Endometrial microvascular endothelial cells (primary cell): ENCODE data around the gene WFDC8. TPM values are rescaled to one million over a fixed set of nuclear protein-coding genes. Genes with fewer than 3 reads are reported as not detected.

ENCODE experiments used
- in situ Hi-C: cut with HindIII; loops from 2 replicates; pipeline ENCODE4 v1.10.0; 2017; ENCODE audit warnings: low sequenced_read_pairs, low pct_unique_long_range_greater_than_20kb; ENCODE audit errors: inconsistent ontology term
- total RNA-seq: library from RNA; depleted of rRNA; stranded (reverse); fragments of >200 nt; gene quantifications from one replicate; pipeline ENCODE4 v1.2.3, GENCODE V29; 2015; ENCODE audit errors: inconsistent ontology term

The WFDC8 gene
- total RNA-seq, 1 donor from 2014 or later: not detected

GRCh38 chr20:45555198-45555597 lies 23.9 kb downstream of the WFDC8 start:
- in situ Hi-C loops: no loop called here

DNA sequence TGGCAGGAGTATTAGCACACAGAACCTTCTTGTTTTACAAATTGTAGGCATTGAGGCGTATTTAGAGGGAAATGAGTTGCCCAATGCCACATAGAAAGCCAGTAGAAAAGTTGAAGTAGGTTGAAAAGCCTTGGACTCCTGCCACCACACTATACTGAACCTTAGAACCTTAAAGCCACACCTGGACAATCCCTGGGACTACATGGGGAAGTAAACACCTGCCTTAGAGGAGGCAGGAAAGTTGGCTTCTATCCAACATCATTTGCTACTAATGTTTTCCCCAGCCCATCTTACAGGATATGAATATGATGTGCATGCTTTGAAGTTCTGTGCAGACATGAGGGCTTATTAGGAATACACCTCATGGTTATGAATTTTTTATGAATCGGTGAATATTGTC lies 26.6 kb downstream of the WFDC8 start:
- in situ Hi-C loops: no loop called here

DNA sequence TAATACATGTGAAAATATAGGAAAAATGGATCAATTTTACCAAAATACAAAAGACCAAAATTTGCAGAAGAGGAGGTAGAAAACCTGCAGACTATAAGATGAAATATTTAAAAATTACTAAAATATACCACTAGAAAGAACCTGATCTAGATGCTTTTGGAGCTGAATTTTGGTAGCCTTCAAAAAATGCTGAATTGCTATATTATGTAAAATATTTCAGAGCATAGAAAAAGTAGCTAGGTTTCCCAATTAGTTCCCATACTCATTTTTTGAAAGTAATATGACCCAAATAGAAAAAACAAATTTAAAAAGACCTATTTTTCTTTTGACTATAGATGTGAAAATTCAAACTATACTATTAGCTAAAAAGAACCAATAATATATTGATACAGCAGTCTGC lies 28.3 kb downstream of the WFDC8 start:
- in situ Hi-C loops: no loop called here

- in situ Hi-C loops: no loop called here
Observed at GRCh38 chr20:45548410-45548809, 30.7 kb downstream of the WFDC8 start.

- in situ Hi-C loops: no loop called here
Observed at GRCh38 chr20:45547206-45547770, 31.8 kb downstream of the WFDC8 start, which contains the start of gene EPPIN. TSS of gene EPPIN (minus strand) at chr20:45547401. CDS start at chr20:45547357, 44 bp downstream.

DNA sequence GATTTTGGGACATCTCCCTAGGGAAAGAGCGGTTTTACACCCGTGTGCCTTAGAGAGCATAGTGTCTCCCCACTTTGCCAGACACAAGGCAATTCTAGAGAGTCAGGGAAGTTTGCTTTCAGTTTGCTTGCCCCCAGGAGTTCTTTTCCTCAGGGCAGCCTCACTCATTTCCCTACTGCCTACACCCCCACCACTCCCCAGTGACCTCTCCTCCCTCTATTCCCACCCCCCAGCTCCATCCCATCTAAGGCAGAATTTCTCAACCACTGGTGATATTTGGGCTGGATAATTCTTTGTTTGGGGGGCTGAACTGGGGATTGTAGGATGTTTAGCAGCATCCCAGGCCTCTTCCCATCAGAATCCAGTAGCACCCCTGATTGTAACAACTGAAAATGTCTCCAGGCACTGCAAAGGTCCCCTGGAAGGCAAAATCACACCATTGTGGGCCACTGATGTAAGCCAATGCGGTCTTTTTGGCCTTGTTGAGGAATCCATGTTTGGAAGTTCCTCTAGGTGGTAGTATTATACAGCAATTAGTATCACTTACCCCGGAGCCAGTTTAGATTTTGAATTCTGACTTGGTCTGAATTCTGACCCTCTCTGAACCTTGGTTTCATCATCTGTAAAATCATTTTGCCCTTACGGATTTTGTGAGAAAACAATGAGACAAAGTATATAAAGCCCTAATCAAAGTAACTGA lies 33.2 kb downstream of the WFDC8 start:
- in situ Hi-C loops: no loop called here

DNA sequence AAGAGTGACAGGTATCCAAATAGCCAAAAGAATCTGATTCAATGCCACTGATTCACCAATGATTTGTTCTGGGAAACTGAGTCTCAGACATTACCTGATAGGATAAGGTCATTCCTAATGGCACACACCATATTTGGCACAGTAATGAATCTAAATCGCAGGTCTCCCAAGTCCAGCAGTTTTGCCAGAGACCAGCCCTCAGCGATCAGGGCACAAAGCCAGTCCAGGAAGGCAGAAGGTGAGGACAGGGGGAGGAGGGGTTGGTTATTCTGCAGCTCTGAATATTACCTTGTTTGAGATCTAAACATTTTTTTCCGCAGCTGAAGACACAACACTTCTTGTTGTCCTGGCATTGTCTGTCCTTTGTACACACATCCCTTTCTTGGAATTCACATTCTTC lies 33.7 kb downstream of the WFDC8 start:
- in situ Hi-C loops: no loop called here

- in situ Hi-C loops: no loop called here
Observed at GRCh38 chr20:45539382-45539781, 39.7 kb downstream of the WFDC8 start, which contains the start of gene WFDC6. TSS of gene WFDC6 (minus strand) at chr20:45539482. CDS start at chr20:45539407, 75 bp downstream.

- in situ Hi-C loops: no loop called here
Observed at GRCh38 chr20:45538209-45538799, 40.8 kb downstream of the WFDC8 start.

DNA sequence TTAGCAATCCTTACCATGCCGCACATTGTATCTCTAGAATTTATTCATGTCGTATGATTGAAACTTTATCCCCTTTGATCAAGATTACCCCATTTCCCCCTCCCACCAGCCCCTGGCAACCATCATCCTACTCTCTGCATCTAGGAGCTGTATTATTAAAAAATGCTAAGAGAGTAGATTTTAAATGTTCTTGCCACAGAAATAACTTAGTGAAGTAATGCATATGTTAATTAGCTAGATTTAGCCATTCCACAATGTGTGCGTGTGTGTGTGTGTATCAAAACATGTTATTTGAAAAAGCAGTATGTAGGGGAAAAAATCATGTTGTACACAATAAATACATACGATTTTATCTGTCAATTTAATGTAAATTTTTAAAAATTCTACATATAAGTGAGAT lies 51.8 kb downstream of the WFDC8 start:
- in situ Hi-C loops: no loop called here

GRCh38 chr20:45523821-45524220 lies 55.3 kb downstream of the WFDC8 start:
- in situ Hi-C loops: no loop called here

DNA sequence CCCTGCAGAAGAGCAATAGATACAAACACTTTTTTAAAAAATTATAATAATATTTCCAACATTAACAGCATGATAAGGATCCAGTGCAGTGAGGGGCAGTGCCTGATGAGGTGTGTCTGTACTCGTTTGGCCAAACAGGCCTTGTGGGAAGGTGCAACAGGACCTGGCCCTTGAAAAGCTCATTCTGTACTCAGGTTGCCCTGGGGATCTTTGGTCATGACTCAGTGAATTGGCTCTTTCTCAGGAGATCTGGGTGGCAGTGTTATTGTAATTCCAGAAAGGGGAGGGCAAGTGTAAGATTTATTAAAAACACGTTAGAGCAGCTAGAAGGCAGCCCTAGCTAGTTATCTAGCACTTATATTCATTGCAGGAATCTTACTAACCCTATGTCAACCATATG lies 60.8 kb downstream of the WFDC8 start:
- in situ Hi-C loops: no loop called here

DNA sequence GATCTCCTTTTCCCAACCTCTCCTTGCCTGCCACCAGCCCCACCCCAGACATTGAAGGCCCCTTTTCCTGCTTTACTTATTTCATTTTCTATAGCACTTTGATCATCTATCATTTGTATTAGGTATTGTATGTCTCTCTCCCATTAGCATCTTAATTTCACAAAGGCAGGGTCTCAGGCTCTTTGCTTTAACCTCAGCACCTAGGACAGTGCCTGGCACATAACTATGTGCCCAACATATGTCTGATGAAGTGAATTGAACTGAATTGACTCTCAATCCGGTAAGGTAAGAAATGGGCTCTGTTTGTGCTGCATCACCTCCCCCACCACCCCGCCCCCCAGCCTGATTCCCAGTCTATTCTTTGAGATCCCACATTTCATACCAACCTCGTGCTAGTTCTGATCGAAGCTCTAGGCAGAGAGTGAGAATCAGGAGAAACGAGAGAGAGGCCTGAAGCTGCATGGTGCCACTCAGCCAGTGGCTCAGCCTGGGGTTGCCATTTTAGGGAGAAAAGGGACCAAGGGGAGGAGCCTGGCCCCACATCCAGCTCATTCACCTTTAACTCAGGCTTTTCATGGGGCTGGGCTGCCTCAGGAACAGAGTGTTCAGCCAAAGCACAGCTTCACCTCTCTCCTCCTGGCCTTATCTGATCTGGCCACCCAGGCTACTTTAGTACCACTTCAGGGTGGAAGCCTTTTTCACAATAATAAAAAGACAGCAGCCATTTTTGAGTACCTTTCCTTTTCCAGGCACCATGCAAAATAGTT lies 63.8 kb downstream of the WFDC8 start, which contains the start of gene SPINT3:
Gene SPINT3 (minus strand): TSS at position 476 of the 767 bp plus-strand sequence. CDS start 14 bp downstream, at position 462.
- in situ Hi-C loops: no loop called here

DNA sequence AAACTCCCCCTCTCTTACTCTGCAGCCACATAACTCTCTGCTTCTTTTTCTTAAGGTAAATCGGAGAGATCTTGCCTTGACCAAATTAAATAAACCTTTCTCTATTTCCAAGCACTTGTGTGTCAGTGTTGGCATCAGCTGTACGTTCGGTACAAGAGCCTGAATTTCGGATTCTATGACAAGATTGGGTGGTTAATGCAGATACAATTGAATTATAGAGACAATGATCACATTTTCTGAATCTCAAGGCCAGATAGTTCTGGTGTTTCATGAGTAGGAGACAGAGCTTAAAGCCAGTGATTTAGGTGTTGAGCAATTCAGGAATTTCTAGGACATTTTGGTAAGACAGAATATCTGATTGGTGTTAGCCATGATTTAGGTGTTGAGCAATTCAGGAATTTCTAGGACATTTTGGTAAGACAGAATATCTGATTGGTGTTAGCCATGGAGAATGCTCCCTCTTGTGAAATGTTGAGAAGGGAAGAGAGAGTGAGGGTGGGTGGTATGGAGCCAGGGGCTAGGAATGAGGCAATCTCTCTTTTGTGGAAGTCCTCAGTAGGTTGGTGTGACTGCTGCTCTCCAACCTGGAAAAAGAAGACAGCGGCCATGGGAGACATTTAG lies 68.7 kb downstream of the WFDC8 start:
- in situ Hi-C loops: no loop called here

DNA sequence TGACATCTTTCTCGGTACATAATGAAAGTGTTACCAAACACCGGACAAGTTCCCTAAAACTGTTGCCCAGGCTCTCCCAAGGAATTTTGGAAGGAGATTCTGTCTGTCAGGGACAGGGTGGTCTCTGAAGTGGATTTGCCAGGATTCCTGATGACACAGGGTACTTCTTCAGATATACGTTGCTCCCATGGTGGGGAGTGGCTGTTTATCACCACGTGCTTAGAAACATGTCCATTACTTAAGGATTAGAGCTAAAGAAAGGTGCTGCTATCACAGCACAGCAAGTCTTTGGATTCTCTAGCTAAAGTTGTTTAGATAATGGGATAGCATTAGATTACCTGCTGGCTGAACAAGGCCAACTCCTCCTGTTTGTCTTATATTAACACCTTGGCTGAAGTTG lies 70.0 kb downstream of the WFDC8 start:
- in situ Hi-C loops: no loop called here

DNA sequence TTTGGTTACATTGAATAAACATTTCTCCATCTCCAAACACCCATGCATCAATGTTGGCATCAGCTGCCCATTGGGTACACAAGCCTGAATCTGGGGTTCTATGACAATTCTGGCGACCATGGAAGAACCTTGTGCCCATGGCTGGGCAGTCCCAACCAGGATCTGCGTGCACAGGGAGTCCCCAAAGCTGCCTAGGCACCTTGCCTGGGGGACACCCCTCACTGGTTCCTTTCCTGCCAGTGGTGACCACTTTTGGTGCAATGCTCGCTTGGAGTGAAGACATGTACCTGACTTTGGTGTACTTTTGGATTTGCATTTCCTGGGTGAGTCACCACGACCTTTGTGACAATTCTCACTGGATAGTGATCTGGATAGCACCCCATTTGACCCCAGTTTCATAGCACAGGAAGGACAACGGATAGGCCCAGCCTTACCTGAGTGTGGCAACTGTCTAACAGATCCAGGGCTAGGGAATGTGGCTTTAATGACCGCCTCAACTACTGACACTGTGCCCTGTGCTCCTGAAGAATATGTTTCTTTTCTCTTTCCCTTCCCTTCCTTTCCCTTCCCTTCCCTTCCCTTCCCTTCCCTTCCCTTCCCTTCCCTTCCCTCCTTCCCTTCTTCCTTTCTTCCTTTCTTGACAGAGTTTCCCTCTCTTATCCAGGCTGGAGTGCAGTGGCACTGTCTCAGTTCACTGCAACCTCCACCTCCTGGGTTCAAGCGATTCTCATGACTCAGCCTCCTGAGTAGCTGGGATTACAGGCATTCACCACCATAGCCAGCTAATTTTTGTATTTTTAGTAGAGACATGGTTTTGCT lies 70.8 kb downstream of the WFDC8 start:
- in situ Hi-C loops: no loop called here

- in situ Hi-C loops: no loop called here
Observed at GRCh38 chr20:45507011-45507820, 71.9 kb downstream of the WFDC8 start.
